ENCODE data around the gene IL6R. TPM values are rescaled to one million over a fixed set of nuclear protein-coding genes. Genes with fewer than 3 reads are reported as not detected.
"Not testable (repeated sequence)": the region's sequence is repeated elsewhere in the genome, so short reads cannot be mapped to it uniquely, and the experiment has no call there.

Gene IL6R
- total and polyA plus RNA-seq, 2 donors (not counting 1 experiment from before 2014, with no cell fraction given), result 3.5 to 5.3 TPM

DNA sequence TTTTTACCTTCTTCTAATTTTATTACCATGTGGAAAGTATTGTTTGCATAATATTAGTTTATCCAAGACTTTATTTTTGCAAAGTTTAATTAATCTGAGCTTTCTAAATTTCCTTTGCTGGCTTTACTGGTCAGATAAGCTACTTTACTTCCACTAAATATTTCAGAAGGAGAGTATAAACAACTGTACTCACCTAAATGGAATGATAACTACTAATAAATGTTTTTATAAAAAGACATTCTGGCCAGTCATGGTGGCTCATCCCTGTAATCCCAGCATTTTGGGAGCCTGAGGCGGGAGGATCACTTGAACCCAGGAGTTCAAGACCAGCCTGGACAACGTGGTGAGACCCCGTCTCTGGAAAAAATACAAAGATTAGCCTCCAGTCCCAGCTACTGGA, 43.8 kb upstream of the IL6R start:
- Histone ChIP-seq H3K9ac (ENCODE audit: low read length) (no peak overlapping the region), H3K9me3 (ENCODE audit: control extremely low read depth in 1 of 3, control insufficient read depth in 2 of 3, insufficient read depth in 1 of 3, low read length in 2 of 3) (peaks cover 0 to 6% (median 0%) of the 10 kb centered on the region in 3 donors), H3K36me3 (replicated peaks in 1 of 2; ENCODE audit: control extremely low read depth in 1 of 2, control insufficient read depth in 1 of 2, extremely low read depth in 1 of 2, insufficient read depth in 2 of 2, low read length in 1 of 2) (no peaks in the 10 kb centered on the region), H3K79me2 (ENCODE audit: control insufficient read depth, insufficient read depth, low read length) (no peaks in the 10 kb centered on the region), H3K4me1 (ENCODE audit: control insufficient read depth in 2 of 2, insufficient read depth in 2 of 2, low read length in 2 of 2) (no peaks in the 10 kb centered on the region), H4K20me1 (ENCODE audit: control insufficient read depth, insufficient read depth, low read length, poor library complexity, severe bottlenecking) (no peaks in the 10 kb centered on the region), H3K4me3 (ENCODE audit: control extremely low read depth in 1 of 5, extremely low read depth in 1 of 5, insufficient read depth in 1 of 5, low read depth in 2 of 5, low read length in 4 of 5) (no peak overlapping the region), H3K27ac (ENCODE audit: low read length in 2 of 2) (no peak overlapping the region), H2AFZ (ENCODE audit: insufficient read depth, low read depth, low read length, poor library complexity, severe bottlenecking) (no peak overlapping the region), H3K4me2 (replicated peaks; ENCODE audit: low read depth, low read length, poor library complexity, severe bottlenecking) (no peak overlapping the region), H3K27me3 (replicated peaks in 1 of 4; ENCODE audit: control extremely low read depth in 1 of 4, control insufficient read depth in 3 of 4, insufficient read depth in 4 of 4, low read length in 3 of 4) (no peaks in the 10 kb centered on the region)
- POLR2A ChIA-PET, result no interaction called here
- intact Hi-C loops (cut with micrococcal nuclease), result no loop called here
- ATAC-seq (ENCODE audit: low read depth), result no peak
- Mint-ChIP-seq H3K9me3 (ENCODE audit: insufficient read depth) (no peaks in the 10 kb centered on the region), H3K27ac (no peak overlapping the region), H3K27me3 (peaks cover 7% of the 10 kb centered on the region), H3K4me3 (no peak overlapping the region), H3K4me1 (no peaks in the 10 kb centered on the region)
- TF ChIP-seq, protein P1, sequence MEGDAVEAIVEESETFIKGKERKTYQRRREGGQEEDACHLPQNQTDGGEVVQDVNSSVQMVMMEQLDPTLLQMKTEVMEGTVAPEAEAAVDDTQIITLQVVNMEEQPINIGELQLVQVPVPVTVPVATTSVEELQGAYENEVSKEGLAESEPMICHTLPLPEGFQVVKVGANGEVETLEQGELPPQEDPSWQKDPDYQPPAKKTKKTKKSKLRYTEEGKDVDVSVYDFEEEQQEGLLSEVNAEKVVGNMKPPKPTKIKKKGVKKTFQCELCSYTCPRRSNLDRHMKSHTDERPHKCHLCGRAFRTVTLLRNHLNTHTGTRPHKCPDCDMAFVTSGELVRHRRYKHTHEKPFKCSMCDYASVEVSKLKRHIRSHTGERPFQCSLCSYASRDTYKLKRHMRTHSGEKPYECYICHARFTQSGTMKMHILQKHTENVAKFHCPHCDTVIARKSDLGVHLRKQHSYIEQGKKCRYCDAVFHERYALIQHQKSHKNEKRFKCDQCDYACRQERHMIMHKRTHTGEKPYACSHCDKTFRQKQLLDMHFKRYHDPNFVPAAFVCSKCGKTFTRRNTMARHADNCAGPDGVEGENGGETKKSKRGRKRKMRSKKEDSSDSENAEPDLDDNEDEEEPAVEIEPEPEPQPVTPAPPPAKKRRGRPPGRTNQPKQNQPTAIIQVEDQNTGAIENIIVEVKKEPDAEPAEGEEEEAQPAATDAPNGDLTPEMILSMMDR (IDR thresholded peaks at IDR 0.05), result no peak
- no peak for TF ChIP-seq EZH2 (IDR thresholded peaks at IDR 0.05; ENCODE audit: borderline replicate concordance, insufficient read depth, low read depth, low read length, poor library complexity, severe bottlenecking)
- no peak for DNase-seq
- 84% methylated on average over 3 of the region's 3 CpGs for WGBS (ENCODE audit: insufficient coverage)
- CTCF ChIA-PET, result no interaction called here

DNA sequence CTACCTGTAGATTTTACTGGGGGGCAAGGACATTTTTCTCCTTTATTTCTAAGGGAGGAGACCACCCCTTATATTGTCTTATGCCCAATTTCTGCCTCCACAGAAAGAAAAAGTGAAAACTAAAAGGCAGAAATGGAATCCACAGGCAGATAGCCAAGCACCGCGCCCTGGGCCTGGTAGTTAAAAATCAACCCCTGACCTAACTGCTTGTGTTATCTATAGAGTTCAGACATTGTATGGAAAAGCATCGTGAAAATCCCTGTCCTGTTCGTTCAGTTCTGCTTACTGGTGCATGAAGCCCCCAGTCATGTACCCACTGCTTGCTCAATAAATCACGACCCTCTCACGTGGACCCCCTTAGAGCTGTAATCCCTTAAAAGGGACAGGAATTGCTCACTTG, 33.7 kb upstream of the IL6R start:
- Histone ChIP-seq H3K9me3 (ENCODE audit: control extremely low read depth in 1 of 3, control insufficient read depth in 2 of 3, insufficient read depth in 1 of 3, low read length in 2 of 3) (no peaks in the 10 kb centered on the region), H3K9ac (ENCODE audit: low read length) (no peak overlapping the region), H3K4me1 (ENCODE audit: control insufficient read depth in 2 of 2, insufficient read depth in 2 of 2, low read length in 2 of 2) (no peaks in the 10 kb centered on the region), H3K4me3 (ENCODE audit: control extremely low read depth in 1 of 5, extremely low read depth in 1 of 5, insufficient read depth in 1 of 5, low read depth in 2 of 5, low read length in 4 of 5) (no peak overlapping the region), H3K27me3 (replicated peaks in 1 of 4; ENCODE audit: control extremely low read depth in 1 of 4, control insufficient read depth in 3 of 4, insufficient read depth in 4 of 4, low read length in 3 of 4) (no peaks in the 10 kb centered on the region), H3K27ac (ENCODE audit: low read length in 2 of 2) (no peak overlapping the region), H4K20me1 (ENCODE audit: control insufficient read depth, insufficient read depth, low read length, poor library complexity, severe bottlenecking) (no peaks in the 10 kb centered on the region), H3K36me3 (replicated peaks in 1 of 2; ENCODE audit: control extremely low read depth in 1 of 2, control insufficient read depth in 1 of 2, extremely low read depth in 1 of 2, insufficient read depth in 2 of 2, low read length in 1 of 2) (no peaks in the 10 kb centered on the region), H3K4me2 (replicated peaks; ENCODE audit: low read depth, low read length, poor library complexity, severe bottlenecking) (no peak overlapping the region), H3K79me2 (ENCODE audit: control insufficient read depth, insufficient read depth, low read length) (no peaks in the 10 kb centered on the region), H2AFZ (ENCODE audit: insufficient read depth, low read depth, low read length, poor library complexity, severe bottlenecking) (no peak overlapping the region)
- Mint-ChIP-seq H3K27me3 (no peaks in the 10 kb centered on the region), H3K9me3 (ENCODE audit: insufficient read depth) (no peaks in the 10 kb centered on the region), H3K4me1 (no peaks in the 10 kb centered on the region), H3K4me3 (no peak overlapping the region), H3K27ac (no peak overlapping the region)
- no peak for ATAC-seq (ENCODE audit: low read depth)
- TF ChIP-seq EZH2 (IDR thresholded peaks at IDR 0.05; ENCODE audit: borderline replicate concordance, insufficient read depth, low read depth, low read length, poor library complexity, severe bottlenecking), result no peak
- TF ChIP-seq, protein P1 (IDR thresholded peaks at IDR 0.05), result no peak
- intact Hi-C loops (cut with micrococcal nuclease), result no loop called here
- CTCF ChIA-PET, result interaction anchor here (1.1 kb wide), 1 partner anchor 15 kb away, joined by 3 read pairs; no protein-coding TSS in a partner anchor
- 88% methylated on average over 5 of the region's 6 CpGs for WGBS (ENCODE audit: insufficient coverage)
- DNase-seq, result no peak
- POLR2A ChIA-PET, result no interaction called here

DNA sequence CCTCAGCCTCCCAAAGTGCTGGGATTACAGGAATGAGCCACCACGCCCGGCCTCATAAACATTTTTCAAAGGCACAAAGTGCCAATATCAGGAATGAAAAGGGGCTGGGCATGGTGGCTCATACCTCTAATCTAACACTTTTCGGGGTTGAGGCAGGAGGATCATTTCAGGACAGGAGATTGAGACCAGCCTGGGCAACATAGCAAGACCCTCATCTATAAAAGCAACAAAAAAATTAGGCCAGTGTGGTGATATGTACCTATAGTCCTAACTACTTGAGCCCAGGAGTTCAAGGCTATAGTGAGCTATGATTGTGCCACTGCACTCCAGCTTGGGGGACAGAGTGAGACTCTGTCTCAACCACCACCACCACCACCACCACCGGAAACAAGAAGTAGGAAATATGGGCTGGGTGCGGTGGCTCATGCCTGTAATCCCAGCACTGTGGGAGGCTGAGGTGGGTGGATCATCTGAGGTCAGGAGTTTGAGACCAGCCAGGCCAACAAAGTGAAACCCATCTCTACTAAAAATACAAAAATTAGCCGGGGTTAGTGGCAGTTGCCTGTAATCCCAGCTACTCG, 31.3 kb upstream of the IL6R start:
- intact Hi-C loops (cut with micrococcal nuclease); ATAC-seq (ENCODE audit: low read depth); H3K4me3 ChIP-seq (ENCODE audit: control extremely low read depth in 1 of 5, extremely low read depth in 1 of 5, insufficient read depth in 1 of 5, low read depth in 2 of 5, low read length in 4 of 5); H3K4me1 Mint-ChIP-seq; H3K27me3 ChIP-seq (replicated peaks in 1 of 4; ENCODE audit: control extremely low read depth in 1 of 4, control insufficient read depth in 3 of 4, insufficient read depth in 4 of 4, low read length in 3 of 4); H3K27ac Mint-ChIP-seq; H3K9me3 ChIP-seq (ENCODE audit: control extremely low read depth in 1 of 3, control insufficient read depth in 2 of 3, insufficient read depth in 1 of 3, low read length in 2 of 3); DNase-seq; H3K36me3 ChIP-seq (replicated peaks in 1 of 2; ENCODE audit: control extremely low read depth in 1 of 2, control insufficient read depth in 1 of 2, extremely low read depth in 1 of 2, insufficient read depth in 2 of 2, low read length in 1 of 2); H3K4me1 ChIP-seq (ENCODE audit: control insufficient read depth in 2 of 2, insufficient read depth in 2 of 2, low read length in 2 of 2); H4K20me1 ChIP-seq (ENCODE audit: control insufficient read depth, insufficient read depth, low read length, poor library complexity, severe bottlenecking); H3K9ac ChIP-seq (ENCODE audit: low read length); POLR2A ChIA-PET; H2AFZ ChIP-seq (ENCODE audit: insufficient read depth, low read depth, low read length, poor library complexity, severe bottlenecking); CTCF ChIA-PET; H3K27me3 Mint-ChIP-seq; H3K79me2 ChIP-seq (ENCODE audit: control insufficient read depth, insufficient read depth, low read length); H3K27ac ChIP-seq (ENCODE audit: low read length in 2 of 2); H3K4me3 Mint-ChIP-seq; H3K9me3 Mint-ChIP-seq (ENCODE audit: insufficient read depth); H3K4me2 ChIP-seq (replicated peaks; ENCODE audit: low read depth, low read length, poor library complexity, severe bottlenecking): not testable (repeated sequence)
- WGBS (ENCODE audit: insufficient coverage), result 100% methylated on average over 2 of the region's 7 CpGs

Measured in B cell (primary cell).